22Rv1 (cell line): Measurements from ENCODE around the gene MLXIP.

Experiments
- H3K27ac ChIP-seq: fragments of 450-650 bp; 2 replicates; pipeline ENCODE4 v1.5.1; 2017
- CTCF ChIP-seq: fragments of 450-650 bp; IDR thresholded peaks from 2 replicates; pipeline ENCODE4 v1.5.1; 2017; ENCODE audit warnings: mild to moderate bottlenecking
- ZFX ChIP-seq: fragments of 450-650 bp; IDR thresholded peaks from 2 replicates; pipeline ENCODE4 v1.6.1; 2017; ENCODE audit warnings: antibody characterized with exemption, borderline replicate concordance

The MLXIP gene

GRCh38 chr12:122094735-122095631, 16.4 kb downstream of the MLXIP start:
- TF ChIP-seq ZFX (no peak), CTCF (no peak)
- H3K27ac ChIP-seq, result peak overlapping the region; percentile 92

- TF ChIP-seq ZFX, result no peak
- no peak for TF ChIP-seq CTCF
- H3K27ac ChIP-seq, result peak overlapping the region; percentile 92
Measured at GRCh38 chr12:122096014-122096413, 17.5 kb downstream of the MLXIP start.

GRCh38 chr12:122096591-122097149, 18.1 kb downstream of the MLXIP start:
- peak overlapping the region; percentile 92 for H3K27ac ChIP-seq
- no peak for TF ChIP-seq CTCF
- no peak for TF ChIP-seq ZFX

- peak overlapping the region; percentile 92 for H3K27ac ChIP-seq
- TF ChIP-seq CTCF (no peak), ZFX (no peak)
Measured at GRCh38 chr12:122097584-122097926, 19.0 kb downstream of the MLXIP start.

GRCh38 chr12:122097927-122098756, 19.6 kb downstream of the MLXIP start:
- no peak for TF ChIP-seq ZFX
- H3K27ac ChIP-seq, result peak overlapping the region; percentile 92

GRCh38 chr12:122099280-122099749, 20.8 kb downstream of the MLXIP start:
- TF ChIP-seq CTCF (no peak), ZFX (no peak)
- peak overlapping the region; percentile 92 for H3K27ac ChIP-seq

GRCh38 chr12:122099856-122100255, 21.3 kb downstream of the MLXIP start:
- peak overlapping the region; percentile 92 for H3K27ac ChIP-seq
- TF ChIP-seq CTCF, result no peak
- no peak for TF ChIP-seq ZFX
